ENCODE measurements around the gene PSD4.

DNA sequence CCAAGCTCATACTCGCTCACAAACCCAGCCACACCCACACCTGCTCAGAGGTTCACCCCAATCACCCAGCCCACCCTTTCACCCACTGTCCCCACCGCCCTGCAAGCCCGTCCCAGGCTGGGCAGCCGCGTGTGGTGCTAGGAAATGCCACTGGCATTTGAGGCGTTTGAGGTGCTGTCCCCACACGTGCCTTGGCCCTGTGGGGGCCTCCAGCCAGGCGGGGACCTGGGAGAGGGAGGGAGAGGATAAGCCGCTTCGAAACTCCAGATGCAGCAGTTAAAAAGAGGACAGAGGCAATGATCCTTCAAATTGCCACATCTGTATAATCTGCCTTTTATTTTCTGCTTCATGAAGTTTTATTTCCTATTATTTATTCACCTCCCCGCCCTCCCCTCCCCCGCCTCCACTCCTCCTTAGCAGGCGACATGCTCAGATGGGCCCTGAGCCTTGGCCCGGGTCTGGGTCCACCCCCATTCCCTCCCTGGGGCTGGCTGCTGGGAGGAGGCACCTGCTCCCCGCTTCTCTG, 35.9 kb downstream of the PSD4 start:
- no peak for TF ChIP-seq POLR2A (IDR thresholded peaks at IDR 0.05; ENCODE audit: control extremely low read depth in 1 of 2, low read depth in 2 of 2, low read length in 2 of 2)
- TF ChIP-seq, protein P1, sequence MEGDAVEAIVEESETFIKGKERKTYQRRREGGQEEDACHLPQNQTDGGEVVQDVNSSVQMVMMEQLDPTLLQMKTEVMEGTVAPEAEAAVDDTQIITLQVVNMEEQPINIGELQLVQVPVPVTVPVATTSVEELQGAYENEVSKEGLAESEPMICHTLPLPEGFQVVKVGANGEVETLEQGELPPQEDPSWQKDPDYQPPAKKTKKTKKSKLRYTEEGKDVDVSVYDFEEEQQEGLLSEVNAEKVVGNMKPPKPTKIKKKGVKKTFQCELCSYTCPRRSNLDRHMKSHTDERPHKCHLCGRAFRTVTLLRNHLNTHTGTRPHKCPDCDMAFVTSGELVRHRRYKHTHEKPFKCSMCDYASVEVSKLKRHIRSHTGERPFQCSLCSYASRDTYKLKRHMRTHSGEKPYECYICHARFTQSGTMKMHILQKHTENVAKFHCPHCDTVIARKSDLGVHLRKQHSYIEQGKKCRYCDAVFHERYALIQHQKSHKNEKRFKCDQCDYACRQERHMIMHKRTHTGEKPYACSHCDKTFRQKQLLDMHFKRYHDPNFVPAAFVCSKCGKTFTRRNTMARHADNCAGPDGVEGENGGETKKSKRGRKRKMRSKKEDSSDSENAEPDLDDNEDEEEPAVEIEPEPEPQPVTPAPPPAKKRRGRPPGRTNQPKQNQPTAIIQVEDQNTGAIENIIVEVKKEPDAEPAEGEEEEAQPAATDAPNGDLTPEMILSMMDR (IDR thresholded peaks at IDR 0.05; ENCODE audit: control extremely low read depth in 1 of 3, insufficient read depth in 1 of 3, low read depth in 1 of 3, low read length in 3 of 3): no peak
- no peak for TF ChIP-seq KDM5A (IDR thresholded peaks at IDR 0.05; ENCODE audit: low read length)
- TF ChIP-seq EP300 (IDR thresholded peaks at IDR 0.05; ENCODE audit: borderline replicate concordance in 1 of 2, low read depth in 2 of 2, low read length in 2 of 2): no peak
- TF ChIP-seq EZH2 (IDR thresholded peaks at IDR 0.05; ENCODE audit: low read depth, low read length, severe bottlenecking): no peak
- TF ChIP-seq RNF2 (IDR thresholded peaks at IDR 0.05; ENCODE audit: borderline replicate concordance, low read depth, low read length, missing control alignments, poor library complexity, severe bottlenecking): no peak
- no peak for TF ChIP-seq ZNF274 (IDR thresholded peaks at IDR 0.05; ENCODE audit: borderline replicate concordance, extremely low read depth, low read length)
- TF ChIP-seq JUND (IDR thresholded peaks at IDR 0.05; ENCODE audit: low read length): no peak
- TF ChIP-seq TEAD4 (IDR thresholded peaks at IDR 0.05; ENCODE audit: low read depth, low read length): no peak
- TF ChIP-seq, protein P2, sequence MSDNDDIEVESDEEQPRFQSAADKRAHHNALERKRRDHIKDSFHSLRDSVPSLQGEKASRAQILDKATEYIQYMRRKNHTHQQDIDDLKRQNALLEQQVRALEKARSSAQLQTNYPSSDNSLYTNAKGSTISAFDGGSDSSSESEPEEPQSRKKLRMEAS (IDR thresholded peaks at IDR 0.05): no peak
- TF ChIP-seq RFX5 (IDR thresholded peaks at IDR 0.05; ENCODE audit: borderline replicate concordance, low read depth, low read length): no peak
- TF ChIP-seq, protein P3, sequence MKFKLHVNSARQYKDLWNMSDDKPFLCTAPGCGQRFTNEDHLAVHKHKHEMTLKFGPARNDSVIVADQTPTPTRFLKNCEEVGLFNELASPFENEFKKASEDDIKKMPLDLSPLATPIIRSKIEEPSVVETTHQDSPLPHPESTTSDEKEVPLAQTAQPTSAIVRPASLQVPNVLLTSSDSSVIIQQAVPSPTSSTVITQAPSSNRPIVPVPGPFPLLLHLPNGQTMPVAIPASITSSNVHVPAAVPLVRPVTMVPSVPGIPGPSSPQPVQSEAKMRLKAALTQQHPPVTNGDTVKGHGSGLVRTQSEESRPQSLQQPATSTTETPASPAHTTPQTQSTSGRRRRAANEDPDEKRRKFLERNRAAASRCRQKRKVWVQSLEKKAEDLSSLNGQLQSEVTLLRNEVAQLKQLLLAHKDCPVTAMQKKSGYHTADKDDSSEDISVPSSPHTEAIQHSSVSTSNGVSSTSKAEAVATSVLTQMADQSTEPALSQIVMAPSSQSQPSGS (IDR thresholded peaks at IDR 0.05; ENCODE audit: low read length): no peak
- no peak for TF ChIP-seq MAFK (IDR thresholded peaks at IDR 0.05; ENCODE audit: low read depth, low read length)
